Amniotic epithelial cell (primary cell): ENCODE measurements around the gene POLR2F.
"Not testable (repeated sequence)": the region's sequence is repeated elsewhere in the genome, so short reads cannot be mapped to it uniquely, and the experiment has no call there.

Experiments used
- DNase-seq: peaks from one replicate; pipeline ENCODE4 v3.0.0-alpha.2; 2010; ENCODE audit warnings: low read depth

POLR2F gene

GRCh38 chr22:37925767-37926166, 27.7 kb upstream of the POLR2F start:
- no peak for DNase-seq

GRCh38 chr22:37926358-37926757, 27.1 kb upstream of the POLR2F start:
- DNase-seq, result no peak

- DNase-seq, result peak; percentile 7
Measured at GRCh38 chr22:37926771-37927636, 26.5 kb upstream of the POLR2F start.

GRCh38 chr22:37927637-37927936, 25.9 kb upstream of the POLR2F start:
- no peak for DNase-seq

DNA sequence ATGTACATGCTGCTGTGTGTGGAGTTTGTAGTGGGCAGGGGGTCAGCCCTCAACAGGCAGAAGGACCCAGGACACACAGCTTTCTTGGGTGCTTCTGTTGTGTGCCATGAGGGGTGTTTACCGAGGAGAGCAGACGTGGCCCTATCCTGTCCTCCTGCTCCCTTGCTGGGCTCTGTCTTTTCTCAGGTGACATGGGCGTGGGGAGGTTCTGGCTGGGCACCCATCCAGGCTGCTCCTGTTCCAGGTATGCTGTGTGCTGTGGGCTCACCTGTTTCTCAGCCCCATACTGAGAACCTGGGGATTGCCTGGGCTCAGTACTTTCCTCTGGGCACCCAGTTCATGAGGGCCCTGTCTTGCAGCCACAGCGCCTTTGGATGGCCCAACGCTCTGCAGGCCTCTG, 24.1 kb upstream of the POLR2F start:
- no peak for DNase-seq

DNA sequence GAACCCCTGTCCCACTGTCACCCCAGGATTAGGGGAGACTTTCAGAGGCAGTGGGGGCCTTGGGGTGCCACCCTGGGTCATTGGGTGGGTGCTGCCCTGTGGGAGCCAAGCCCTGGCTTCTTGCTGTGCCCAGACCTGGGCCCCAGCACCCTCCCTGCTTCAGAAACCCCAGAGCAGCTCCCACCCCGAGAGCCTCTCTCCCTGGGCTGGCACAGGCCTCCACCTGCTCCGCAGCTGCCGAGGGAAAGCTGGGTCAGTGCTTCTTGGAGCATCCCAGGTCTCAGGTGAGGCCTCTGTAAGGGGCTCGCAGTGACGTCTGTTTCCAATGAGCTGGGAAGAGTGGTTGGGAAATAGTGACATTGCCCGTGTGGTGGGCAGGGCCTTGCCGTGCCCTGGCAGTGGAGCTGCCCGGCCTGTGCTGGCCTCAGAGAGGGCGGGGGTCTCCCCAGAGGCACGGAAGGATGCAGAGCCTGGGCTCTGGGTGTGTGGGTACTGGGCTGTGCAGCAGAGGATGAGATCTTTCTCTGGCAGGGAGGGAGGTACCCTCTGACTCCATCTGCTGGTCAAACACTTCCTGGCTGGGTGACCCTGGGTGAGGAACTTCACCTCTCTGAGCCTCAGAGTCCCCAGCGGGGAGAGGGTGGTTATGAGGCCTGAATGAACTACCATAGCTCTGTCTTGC, 23.1 kb upstream of the POLR2F start:
- peak; percentile 21 for DNase-seq

DNA sequence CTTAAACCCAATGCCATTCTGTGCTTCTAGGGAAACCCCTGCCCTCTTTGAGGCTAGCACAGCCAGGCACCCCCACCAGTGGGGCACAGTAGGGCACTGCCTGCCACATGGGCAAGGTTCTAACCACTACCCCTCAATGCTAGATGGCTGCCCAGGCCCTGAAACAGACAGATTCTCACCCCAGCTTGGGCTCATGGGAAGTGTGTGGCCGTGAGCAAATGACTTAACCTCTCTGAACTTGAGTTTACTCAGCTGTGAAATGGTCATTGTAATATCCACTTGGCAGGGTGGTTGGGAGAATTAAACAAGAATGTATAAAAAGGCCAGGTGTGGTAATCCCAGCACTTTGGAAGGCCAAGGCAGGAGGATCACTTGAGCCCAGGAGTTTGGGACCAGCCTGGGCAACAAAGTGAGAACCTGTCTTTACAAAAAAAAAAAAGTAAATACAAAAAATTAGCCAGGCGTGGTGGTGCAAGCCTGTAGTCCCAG, 22.5 kb upstream of the POLR2F start:
- DNase-seq, result no peak

DNA sequence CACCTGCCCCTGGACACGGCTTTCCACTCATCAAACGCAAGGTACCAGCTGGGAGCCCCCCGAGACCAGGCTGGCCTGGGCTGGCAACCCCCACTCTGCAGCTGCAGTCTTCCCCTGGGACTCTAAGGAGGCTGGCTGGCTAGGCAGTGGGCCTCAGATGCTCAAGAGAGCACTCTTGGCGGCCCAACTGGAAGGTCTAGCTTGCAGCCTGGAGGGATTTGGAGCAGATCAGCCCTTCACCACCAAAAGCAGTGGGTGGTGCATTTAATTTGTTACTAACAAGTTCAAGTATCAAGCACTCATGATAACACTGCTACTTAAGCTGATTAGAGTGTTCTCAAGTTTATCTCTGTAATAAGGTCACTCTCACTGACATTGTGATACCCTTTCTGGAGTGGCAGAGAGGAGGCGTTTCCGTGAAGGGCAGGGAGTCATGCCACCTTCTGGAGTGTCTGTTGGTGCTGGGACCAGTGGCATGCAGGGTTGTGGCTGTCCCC, 21.6 kb upstream of the POLR2F start:
- no peak for DNase-seq

- no peak for DNase-seq
Measured at GRCh38 chr22:37932401-37932800, 21.1 kb upstream of the POLR2F start.

DNA sequence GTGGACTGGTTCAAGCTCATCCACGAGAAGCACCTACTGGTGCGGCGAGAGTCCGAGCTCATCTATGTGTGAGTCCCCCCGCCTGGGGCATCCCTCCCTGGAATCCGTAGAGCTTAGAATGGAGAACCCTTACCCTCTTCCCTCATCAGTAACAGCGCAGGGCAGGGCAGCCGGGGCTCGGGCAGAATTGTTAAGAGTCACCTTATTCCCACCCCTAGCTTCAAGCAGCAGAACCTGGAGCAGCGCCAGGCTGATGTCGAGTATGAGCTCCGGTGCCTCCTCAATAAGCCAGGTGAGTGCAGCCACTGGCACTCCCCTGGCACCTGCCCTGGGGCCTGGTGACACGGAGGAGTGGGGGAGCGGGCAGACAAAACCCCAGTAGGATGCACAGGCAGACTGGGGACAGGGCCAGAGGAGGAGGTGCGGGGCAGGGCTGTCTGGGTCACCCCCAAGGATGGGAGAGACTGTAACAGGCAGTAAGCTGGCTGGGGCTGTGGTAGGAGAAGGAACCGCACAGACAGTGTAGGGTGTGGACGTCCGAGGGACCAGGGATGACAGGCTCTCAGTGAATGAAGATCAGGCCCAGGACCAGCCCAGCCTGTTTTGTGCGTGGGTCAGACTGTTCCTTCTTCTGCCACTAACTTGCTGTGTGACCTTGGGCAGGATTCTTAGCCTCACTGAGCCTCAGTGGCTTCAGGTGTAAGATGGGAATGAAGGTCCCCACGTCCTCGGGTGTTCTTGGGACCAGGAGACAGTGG, 20.5 kb upstream of the POLR2F start:
- DNase-seq, result no peak

DNA sequence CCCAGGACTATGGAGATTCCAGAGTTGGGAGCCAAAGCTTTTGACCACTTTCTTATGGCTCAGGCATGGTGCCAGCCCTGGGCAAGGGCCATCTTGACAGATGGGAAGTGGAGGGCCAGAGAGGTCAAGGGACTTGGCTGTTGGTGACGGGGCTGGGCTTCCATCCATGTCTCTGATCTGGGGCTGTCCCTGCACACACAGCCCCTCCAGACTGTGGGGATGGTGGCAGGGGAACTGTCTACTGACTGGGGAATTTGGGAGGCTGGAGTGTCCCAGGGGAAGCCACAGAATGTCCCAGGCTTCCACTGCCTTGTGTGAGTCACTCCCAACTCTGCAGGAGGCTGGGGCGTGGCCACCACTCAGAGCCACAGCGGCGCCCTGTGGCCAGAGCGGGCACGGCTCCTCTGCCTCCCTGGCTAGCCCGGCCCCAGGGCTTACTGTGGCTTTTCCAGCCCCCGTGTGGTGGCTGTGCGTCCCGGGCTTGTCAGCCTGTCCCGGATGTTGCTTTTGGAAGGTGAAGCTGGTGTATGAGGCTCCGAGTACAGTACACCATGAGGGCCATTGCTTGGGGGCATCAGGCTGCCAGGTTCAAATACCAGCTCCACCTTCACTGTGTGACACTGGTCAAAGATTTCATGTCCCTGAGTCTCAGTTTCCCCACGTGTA, 19.7 kb upstream of the POLR2F start:
- peak; percentile 74 for DNase-seq

- no peak for DNase-seq
Measured at GRCh38 chr22:37940698-37941376, 12.7 kb upstream of the POLR2F start.

DNA sequence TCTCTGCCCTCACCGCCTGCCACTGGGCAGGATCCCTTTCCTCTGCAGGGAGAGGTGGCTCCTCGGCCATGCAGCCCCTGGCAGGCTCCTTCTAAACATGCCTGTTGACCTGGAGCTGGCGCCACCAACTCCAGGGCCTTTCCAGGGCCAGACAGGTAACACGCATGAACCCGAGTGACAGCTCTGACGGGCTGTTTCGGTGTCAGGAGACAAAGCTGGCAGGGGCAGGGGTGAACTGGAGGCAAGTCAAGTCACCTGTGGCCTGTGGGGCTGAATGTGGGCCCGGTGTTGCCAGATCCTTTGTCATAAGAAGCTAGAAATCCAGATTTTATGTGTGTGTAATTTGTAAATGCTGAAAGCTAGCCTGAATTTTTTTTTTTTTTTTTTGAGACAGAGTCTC, 11.4 kb upstream of the POLR2F start:
- DNase-seq, result no peak

GRCh38 chr22:37943136-37943824, 10.2 kb upstream of the POLR2F start:
- DNase-seq, result no peak

DNA sequence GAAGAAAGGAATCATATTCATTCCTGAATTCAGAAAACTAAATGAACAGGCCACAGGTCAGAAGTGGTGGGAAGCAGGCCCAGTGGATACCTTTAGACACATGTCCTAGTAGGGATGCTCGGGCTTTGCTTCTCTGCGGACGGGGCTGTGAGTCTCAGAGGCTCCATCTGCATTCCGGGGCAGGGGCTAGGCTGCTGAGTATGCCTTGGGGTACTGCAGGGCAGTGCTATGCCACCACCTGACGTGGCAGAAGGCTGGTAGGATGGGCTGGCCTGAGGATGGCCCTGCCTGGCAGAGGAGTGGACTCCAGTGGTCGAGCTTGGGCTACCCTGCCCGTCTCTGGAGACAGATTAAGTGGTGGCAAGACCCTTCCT, 9.7 kb upstream of the POLR2F start:
- DNase-seq, result no peak

- not testable (repeated sequence) for DNase-seq
Measured at GRCh38 chr22:37944423-37944822, 9.1 kb upstream of the POLR2F start.

GRCh38 chr22:37947142-37947795, 6.2 kb upstream of the POLR2F start:
- DNase-seq, result not testable (repeated sequence)

- peak; percentile 18 for DNase-seq
Measured at GRCh38 chr22:37951305-37951704, 2.2 kb upstream of the POLR2F start.

DNA sequence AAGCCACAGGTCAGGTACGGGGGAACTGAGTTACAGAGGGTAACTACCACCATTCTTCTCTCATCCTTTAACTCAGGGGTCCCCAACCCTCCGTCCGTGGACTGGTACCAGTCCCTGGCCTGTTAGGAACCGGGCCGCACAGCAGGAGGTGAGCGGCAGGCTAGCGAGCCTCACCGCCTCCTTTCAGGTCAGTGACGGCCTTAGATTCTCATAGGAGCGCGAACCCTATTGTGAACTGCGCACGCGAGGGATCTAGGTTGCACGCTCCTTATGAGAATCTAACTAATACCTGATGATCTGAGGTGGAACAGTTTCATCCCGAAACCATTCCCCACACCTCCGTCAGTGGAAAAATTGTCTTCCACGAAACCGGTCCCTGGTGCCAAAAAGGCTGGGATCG, 870 bp upstream of the POLR2F start:
- DNase-seq, result not testable (repeated sequence)

DNA sequence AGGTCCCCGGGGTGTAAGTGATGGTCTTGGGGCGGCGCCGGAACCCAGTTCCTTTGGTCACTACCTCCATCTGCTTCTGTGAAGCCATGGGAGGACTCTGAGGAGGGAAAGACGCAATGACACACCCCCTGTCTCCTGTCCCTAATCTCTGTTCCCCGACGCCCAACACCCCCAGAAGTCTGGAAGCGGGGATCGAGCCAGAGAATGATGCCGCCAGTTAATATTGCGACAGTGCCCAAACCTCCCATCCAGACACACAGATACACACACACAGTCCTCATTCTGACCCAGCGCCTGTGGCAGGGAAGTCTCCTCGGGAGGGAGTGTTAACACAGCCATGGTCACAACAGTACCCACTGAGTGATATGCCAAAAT, 450 bp upstream of the POLR2F start:
- DNase-seq, result no peak
